ENCODE results near the gene PSMD9.

- TF ChIP-seq EGR1 (IDR thresholded peaks at IDR 0.05; ENCODE audit: low read depth in 2 of 2) (no peak), CTCF (IDR thresholded peaks at IDR 0.05; ENCODE audit: low read depth, low read length, missing input control) (peak; percentile 15)
Measured at GRCh38 chr12:121894633-121895032, 6.0 kb downstream of the PSMD9 start.
